Limb (tissue), 2 donors: ENCODE results near the gene PTPN14.
A peak's percentile ranks its signal among the peaks of the same experiment; 100 is the strongest.
"Not testable (repeated sequence)": the region's sequence is repeated elsewhere in the genome, so short reads cannot be mapped to it uniquely, and the experiment has no call there.

Source experiments
- DNase-seq, 2 donors: peaks; one replicate each; pipeline ENCODE4 v3.0.0-alpha.2; 2016; ENCODE audit errors: extremely low spot score in 2 of 2

Gene PTPN14

DNA sequence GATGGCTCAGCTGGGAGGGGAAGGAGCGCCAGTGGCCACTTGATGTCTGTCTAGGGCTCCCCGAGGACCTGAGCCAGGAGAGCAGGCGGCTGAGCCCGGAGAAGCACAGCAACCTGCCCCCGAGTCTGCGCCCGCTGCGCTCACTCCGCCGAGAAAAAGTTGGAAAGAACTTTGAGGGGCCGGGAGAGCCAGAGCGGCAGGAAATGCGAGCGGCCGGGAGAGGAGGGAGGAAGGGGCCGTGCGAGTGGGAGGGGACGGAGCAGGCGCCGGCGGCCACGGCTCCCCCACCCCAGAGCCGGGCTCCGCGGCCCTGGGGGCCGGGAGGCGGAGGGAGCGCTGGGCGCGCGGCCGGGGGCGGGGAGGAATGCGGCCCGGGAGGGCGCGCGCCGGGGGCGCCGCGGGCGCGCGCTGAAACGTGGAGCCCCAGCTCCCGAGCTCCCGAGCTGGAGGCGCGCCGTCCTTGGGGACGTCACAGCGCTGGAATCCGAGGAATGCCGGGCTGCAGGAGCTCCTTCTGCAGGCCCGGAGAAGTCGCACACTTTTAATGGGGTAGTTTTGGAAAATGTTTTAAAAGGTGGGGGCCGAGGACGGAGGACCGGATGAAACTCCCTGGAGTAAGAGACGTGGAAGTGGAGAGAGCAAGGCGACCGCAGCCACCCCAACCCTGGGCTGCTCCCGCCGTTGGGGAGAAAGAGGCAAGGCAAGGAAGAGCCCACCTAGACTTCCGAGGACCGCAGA lies at the start of gene PTPN14:
Gene PTPN14 (minus strand): TSS at position 167 of the 738 bp plus-strand sequence. CDS start 86,799 bp downstream, outside the sequence.
- peak; percentile 89 to 92 for DNase-seq

DNA sequence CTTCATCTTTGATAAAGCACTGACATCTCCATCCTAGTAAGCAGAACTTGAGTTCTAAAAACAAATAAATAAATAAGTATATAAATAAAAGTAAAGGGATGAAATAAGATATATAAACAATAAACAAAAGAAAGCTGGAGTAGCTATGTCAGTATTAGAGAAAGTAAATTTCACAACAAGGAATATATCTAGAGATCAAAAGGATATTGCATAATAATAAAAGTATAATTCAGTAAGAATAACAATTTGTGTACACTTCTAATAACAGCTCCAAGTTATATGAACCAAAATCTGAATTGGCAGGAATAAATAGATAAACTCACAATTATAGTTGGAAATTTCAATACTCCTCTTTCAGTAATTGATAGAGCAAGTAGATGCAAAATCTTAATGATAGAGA lies 41.8 kb upstream of the PTPN14 start:
- DNase-seq = no peak

DNA sequence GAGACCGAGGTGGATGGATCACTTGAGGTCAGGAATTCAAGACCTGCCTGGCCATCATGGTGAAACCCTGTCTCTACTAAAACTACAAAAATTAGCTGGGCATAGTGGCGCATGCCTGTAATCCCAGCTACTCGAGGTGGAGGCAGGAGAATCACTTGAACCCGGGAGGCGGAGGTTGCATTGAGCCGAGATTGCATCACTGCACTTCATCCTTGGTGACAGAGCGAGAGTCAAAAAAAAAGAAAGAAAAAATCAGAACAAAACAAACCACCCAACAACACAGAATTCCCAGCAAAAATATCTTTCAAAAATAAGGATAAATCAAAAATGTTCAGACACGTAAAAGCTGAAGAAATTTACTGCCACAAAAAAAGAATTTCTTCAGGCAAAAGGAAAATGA lies 40.5 kb upstream of the PTPN14 start:
- not testable (repeated sequence) for DNase-seq

DNA sequence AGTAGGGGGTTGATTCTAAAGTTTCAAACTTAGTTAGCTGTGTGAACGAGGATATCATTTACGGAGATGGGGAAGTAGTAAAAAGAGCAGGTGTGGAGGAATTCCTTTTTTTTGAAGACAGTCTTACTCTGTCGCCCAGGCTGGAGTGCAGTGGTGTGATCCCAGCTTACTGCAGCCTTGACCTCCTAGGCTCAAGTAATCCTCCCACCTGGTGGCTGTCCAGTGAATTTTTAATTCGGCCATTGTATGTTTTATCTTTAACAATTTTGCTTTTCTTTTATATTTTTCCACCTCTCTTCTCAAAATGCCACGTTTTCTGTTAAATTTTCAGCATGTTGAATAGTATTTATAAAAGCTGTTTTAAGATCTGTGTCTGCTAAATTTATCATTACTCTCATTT lies 39.3 kb upstream of the PTPN14 start:
- no peak for DNase-seq

DNA sequence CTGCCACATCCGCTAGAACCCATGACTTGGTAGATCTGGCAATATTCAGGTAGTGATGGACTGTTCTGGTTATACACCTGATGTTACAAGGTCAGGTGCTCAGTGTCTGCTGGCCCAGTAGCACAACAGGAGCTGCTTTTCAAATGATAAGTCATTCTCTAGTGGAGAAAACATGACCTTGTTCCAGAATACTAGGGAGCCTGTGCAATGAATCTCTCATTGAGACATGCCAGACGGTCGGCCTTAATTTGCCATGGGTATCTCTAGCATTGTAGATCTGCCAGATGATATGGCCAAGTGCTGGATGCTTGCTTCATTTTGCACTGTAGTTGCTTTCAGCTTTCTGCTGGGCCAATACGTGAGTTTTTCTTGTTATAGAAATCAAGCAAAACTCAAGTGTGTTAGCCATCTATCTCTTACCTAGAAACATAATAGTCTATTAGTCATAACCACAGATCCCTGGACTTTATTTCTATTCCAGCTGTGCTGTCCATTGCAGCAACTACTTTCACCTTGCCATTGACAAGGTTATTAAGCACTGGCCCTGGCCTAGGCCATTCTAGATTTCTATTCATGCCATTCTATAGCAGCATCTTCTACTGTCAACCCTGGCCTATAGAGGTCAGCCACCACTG lies 37.7 kb upstream of the PTPN14 start:
- DNase-seq = no peak

DNA sequence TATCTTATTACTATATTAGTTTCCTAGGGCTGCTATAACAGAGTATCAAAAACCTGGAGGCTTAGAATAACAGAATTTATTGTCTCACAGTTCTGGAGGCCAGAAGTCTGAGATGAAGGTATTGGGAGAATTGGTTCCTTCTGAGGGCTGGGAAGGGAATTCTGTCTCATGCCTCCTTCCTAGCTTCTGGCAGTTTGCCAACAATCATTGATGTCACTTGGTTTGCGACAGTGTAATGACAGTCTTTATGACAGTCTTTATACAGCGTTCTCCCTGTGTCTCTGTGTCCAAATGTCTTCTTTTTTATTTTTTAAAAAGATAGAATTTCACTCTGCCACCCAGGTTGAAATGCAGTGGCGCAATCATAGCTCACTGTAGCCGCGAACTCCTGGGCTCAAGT lies 35.8 kb upstream of the PTPN14 start:
- DNase-seq = no peak

DNA sequence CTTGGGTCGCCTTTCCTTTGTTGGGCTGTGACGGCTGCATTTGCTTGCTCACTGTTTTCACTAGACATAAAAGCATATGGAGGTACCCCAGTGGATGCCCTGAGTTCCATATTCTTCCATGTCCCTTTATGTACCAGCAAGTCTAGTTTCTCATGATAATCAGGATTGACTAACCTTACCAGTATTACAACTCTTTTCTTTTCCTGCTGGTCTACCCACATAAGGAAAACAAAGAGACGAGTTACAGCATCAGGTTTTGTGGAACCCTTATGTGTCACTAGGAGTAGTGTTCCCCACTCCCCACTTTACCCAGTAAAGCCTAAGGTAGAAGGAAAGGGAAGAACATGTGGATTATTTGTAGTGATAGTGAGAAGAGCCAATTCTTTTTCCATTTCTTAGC lies 35.2 kb upstream of the PTPN14 start:
- DNase-seq = no peak

DNA sequence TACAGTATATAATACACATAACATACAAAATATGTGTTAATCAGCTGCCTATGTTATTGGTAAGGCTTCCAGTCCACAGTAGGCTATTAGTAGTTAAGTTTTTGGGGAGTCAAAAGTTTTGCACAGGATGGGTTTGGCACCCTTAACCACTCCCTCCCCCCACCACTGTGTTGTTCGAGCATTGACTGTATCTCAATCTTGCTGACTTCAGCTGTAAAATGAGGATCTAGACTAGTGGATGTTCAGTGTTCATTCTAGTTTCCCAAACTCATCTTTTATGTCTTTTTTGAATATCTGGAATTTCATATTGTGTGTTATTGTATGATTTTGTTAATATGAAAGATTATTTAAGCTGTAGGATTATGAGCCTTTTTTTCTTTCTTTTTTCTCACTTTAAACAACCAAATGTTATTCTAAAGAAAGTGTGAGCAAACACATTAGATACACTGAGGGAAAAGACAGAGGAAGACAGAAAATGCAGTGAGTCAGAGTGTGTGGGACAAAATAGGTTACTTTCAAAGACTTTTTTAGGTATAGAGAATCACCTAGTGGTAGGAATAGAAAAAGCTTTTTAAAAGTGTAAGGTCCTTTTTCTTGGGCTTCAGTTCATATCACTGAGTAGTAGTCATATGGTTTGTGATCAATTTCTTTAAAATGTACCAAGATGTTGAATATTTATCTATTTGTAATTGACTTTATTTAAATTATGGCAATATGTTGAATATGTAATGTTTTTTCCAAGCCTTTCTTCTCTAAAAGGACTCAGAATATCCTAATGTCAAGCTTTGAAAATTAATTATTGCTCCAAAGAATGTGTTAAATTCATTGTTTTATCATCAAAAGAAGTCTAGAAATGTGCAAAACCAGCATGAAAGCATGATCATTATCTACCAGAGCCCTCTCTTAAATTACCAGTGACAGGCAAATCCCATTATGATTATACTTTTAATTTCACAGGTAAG lies 33.7 kb upstream of the PTPN14 start:
- DNase-seq = peak in 1 of 2 donors; percentile 68

DNA sequence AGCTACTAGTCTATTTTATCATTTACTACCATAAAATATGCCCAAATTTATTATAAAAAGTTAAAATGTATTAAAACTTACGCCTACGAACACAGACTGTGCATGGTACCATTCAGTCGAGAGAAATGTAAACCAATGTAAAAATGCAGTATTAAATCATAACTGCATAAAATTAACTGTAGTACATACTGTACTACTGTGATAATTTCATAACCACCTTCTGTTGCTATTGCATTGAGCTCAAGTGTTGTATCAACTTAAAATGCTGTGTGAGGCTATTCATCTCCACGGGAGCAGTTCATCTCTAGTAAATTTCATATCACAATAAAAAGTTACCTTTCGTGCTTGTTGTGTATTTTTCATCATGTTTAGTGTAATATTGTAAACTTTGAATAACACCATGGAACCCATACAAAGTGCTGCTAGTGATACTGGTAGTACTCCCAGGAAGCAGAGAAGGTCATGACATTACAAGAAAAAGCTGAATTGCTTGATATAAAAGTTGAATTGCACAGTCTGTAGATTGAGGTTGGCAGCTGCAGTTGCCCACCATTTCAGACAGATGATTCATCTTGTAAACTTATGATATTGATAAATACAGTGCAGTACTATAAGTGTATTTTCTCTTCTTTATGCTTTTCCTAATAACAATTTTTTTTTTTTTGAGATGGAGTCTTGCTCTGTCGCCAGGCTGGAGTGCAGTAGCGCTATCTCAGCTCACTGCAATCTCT lies 32.6 kb upstream of the PTPN14 start:
- DNase-seq = no peak

DNA sequence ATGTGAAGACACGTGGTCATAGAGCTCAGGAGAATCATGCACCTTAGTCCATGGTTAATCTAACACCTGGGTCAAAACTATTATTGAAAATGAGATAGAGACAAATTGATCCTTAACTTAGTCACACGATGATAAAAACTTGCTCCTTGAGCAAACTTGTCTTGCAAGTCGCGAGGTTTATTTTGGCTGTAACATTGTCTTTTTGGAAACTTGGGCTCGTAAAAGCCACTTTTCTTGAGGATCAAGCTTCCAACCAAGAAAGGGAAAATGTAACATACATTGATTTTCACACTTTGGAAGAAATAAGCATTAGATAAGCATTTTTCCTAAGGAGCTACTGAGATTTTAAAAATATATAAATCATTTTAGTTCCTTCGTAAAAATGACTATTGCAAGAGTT lies 31.7 kb upstream of the PTPN14 start:
- DNase-seq = no peak

DNA sequence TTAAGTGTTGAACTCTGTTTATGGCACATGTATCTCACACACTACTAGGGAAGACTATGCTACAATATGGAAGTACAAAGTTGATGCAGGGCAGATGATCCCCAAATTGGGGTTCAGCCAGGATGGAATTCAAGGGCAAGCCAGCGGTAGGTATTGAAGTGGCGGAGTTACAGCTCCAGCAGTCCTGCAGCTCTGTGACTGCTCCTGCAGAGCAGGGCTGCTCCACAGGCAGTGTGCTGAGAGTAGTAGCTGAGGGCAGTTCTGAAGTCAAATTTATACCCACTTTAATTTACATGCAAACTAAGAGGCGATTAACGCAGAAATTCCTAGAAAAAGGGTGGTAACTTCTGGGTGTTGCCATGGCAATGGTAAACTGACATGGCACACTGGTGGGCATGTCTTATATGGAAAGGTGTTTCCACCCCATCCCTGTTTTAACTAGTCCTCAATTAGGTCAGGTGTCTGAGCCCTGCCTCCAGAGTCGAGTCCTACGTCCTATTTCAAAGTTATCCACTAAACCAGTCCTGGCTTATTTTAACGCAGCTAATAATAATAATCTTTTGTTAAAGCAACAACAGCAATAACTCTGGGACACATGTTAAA lies 31.0 kb upstream of the PTPN14 start:
- no peak for DNase-seq

DNA sequence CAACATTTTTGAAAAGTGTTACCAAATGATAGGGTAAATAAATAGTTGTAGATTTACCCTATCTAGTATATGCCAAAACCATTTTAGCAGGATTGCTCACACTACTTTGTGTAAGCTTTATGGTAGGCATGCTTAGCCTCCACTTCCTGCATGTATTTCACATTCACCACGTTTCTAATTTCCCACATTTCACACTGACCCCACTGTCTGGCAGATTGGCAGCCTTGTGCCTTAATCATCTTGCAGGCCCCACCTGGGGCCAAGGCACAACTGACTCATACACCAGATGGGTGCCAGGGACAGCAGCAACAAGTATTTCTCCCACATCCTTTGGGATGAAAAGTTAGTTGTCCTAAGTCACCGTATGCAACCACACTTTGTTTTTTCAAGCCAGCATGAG lies 30.4 kb upstream of the PTPN14 start:
- DNase-seq = no peak

DNA sequence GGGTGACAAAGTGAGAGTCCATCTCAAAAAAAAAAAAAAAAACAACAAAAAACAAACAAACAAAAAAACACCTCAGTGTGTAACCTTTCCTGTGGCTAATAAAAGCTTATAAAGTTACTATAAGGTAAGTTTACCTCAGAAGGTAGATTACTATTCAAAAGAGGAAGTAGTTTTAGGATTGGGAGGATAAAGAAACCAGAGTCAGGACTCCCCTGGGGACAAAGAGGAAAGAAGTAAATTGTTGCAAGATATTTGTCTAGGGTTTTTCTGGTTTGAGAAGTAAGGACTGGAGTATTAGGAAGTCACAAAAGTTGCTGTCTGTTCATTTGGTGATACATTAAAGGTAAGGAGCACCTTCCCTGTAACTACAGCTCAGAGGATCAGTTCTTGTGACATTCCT lies 27.8 kb upstream of the PTPN14 start:
- no peak for DNase-seq

DNA sequence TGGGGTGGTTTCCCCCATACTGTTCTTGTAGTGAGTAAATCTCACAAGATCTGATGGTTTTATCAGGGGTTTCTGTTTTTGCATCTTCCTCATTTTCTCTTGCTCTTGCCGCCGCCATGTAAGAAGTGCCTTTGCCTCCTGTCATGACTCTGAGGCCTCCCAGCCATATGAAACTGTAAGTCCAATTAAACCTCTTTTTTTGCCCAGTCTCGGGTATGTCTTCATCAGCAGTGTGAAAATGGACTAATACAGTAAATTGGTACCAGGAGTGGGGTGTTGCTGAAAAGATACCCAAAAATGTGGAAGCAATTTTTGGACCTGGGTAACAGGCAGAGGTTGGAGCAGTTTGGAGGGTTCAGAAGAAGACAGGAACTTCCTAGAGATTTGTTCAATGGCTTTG lies 24.7 kb upstream of the PTPN14 start:
- DNase-seq = not testable (repeated sequence)

DNA sequence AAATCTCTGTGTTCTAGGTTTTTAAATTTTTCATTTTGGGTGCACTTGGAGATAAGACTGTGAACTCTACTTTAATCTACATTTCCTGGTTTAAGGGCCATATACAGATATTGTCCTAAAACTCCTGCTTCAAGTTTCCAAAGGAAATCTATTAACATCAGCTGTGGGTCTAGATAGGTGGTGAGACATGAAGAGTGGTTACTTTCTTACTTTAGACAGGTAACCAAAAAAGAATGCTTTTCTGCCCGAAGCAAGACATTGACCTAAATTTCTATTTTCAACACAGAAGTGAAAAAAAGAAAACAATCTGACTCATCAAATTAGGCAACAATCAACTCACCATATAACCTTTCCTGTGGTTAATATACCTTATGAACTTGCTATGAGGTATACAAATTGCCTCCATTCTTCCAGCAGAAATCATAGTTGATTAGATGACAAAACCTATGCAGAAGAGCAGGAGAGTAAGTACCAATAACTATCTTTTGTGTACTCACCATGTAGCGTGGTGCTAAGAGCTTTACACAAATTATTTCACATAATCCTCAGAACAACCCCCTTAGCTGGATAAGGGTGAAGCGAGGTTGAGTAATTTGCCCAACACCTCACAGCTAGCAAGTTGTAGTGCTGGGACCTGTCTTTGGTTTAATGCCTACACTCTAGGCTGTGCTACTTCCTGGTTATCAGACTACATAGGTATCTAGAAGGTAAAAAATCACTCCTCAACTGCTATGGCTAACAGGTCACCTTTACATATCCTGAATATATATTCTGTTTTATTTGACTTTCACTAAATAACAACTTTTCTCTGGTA lies 23.4 kb upstream of the PTPN14 start:
- DNase-seq = no peak

DNA sequence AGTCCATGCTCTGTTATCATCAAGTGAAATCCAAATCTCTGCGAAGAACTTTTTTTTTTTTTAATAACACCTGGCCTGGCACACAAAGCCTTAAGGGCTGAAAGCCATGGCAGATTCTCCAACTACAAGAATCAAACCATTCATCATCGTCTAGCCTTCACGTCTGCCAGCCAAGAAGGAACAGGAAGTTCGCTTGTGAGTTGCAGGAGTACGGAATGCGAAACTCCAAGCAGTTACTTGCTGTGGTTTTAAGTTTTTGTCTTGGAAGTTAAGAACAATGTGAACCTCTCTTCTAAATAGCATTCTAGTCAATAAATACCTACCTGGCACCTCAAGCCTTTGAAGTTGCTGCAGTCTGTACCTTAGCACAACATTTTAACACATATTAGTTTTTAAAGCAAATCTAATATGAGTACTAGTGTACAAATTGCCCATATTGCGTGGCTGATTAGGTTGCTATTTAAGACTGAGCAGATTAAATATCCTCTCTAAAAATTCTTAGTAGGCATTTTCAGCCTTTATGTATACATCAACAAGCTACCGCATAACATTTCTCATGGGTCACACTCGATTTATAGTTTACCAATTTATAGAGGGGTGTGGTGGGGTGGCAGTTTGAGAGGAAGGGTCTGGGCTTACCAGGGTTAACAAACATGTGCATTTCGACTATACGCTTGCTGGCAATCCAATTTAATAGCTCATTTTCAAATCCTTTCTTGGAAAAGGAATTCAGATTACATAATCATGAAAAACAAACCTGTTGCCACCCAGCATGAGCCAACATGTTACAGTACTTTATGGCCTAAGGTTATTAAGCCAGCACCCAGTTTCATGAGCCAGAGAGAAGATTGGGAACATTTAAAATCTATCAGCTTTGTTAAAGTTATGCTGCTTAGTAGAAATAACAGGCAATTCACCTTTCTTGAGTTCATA lies 22.2 kb upstream of the PTPN14 start:
- no peak for DNase-seq

DNA sequence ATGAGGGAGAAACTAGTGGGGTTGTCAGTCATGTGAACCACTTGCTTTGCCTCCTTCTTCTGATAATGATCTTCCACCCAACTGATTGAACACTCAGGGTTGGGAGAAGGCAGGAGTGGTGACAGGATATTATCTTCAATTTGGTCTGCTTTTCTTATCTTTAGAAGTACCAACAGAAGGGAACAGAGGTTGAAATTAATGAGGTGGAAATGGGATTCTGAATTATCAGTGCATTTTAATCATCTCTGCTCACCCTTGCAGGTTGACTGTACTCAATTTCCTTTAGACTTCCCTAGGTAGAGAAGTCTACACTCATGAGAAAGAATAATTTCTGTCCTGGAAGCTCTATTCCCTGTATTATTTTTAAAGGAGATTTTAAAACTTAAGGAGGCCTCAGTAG lies 19.9 kb upstream of the PTPN14 start:
- DNase-seq = no peak

DNA sequence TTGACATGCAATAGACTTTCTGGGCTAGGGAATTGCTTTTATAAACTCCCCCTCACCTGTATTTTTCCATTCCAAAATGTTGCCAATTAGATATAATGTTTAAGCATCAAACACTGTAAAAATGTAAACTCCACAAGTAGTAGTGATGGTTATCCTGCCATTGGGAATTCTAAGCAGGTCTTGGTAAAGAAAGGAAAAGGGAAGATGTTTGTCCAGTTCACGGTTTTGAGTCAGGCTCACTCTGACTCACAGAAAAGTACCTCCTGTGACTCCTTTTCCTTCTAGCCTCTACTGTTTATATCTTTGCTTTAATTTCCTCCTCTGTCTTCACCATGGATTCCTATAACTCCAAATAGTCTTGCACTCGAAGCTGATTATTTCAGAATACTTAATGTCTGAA lies 19.0 kb upstream of the PTPN14 start:
- no peak for DNase-seq

DNA sequence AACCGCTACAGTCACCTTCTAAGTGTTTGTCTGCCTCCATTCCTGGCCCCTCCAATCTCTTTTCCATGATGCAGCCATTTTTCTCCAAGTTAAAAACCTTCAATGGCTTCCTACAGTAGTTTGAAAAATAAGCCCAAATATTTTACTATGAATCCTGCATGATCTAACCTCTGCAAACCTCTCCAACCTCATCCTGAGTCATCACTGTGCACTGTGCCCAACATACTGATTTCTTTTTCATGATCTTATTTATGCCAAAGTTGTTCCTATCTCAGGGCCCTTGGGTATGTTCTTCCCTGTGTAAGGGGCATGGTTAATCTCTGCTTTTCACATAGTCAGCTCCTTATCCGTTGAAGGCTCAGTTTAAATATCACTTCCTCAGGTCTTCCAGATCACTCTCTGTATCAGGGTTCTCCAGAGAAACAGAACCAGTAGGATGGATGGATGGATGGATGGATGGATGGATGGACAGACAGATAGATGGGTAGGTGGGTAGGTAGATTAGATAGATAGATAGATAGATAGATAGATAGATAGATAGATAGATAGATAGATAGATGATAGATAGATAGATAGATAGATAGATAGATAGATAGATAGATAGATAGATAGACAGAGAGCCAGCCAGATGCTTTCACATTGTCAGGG lies 18.1 kb upstream of the PTPN14 start:
- no peak for DNase-seq
